ENCODE results near the gene NAA11.

Gene NAA11

GRCh38 chr4:79296768-79297428 is 29.0 kb downstream of the NAA11 start:
- no peak overlapping the region for H3K4me3 ChIP-seq (ENCODE audit: low read depth, low read length)
- TF ChIP-seq, protein P1, sequence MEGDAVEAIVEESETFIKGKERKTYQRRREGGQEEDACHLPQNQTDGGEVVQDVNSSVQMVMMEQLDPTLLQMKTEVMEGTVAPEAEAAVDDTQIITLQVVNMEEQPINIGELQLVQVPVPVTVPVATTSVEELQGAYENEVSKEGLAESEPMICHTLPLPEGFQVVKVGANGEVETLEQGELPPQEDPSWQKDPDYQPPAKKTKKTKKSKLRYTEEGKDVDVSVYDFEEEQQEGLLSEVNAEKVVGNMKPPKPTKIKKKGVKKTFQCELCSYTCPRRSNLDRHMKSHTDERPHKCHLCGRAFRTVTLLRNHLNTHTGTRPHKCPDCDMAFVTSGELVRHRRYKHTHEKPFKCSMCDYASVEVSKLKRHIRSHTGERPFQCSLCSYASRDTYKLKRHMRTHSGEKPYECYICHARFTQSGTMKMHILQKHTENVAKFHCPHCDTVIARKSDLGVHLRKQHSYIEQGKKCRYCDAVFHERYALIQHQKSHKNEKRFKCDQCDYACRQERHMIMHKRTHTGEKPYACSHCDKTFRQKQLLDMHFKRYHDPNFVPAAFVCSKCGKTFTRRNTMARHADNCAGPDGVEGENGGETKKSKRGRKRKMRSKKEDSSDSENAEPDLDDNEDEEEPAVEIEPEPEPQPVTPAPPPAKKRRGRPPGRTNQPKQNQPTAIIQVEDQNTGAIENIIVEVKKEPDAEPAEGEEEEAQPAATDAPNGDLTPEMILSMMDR (IDR thresholded peaks at IDR 0.05; ENCODE audit: insufficient read depth, low read length, missing control alignments), result no peak
- CTCF ChIA-PET, result no interaction called here
- DNase-seq (ENCODE audit: low read depth, low spot score), result no peak
- POLR2A ChIA-PET, result no interaction called here

GRCh38 chr4:79295086-79295485 is 30.8 kb downstream of the NAA11 start:
- no peak overlapping the region for H3K4me3 ChIP-seq (ENCODE audit: low read depth, low read length)
- ChIA-PET CTCF (no interaction called here), POLR2A (no interaction called here)
- TF ChIP-seq, protein P1 (IDR thresholded peaks at IDR 0.05; ENCODE audit: insufficient read depth, low read length, missing control alignments), result no peak
- DNase-seq (ENCODE audit: low read depth, low spot score), result no peak

- TF ChIP-seq, protein P1 (IDR thresholded peaks at IDR 0.05; ENCODE audit: insufficient read depth, low read length, missing control alignments), result no peak
- CTCF ChIA-PET, result no interaction called here
- POLR2A ChIA-PET, result no interaction called here
- H3K4me3 ChIP-seq (ENCODE audit: low read depth, low read length), result no peak overlapping the region
- DNase-seq (ENCODE audit: low read depth, low spot score), result no peak
Measured at GRCh38 chr4:79294064-79294463, 31.8 kb downstream of the NAA11 start.

- POLR2A ChIA-PET, result no interaction called here
- DNase-seq (ENCODE audit: low read depth, low spot score), result no peak
- TF ChIP-seq, protein P1 (IDR thresholded peaks at IDR 0.05; ENCODE audit: insufficient read depth, low read length, missing control alignments), result no peak
- no peak overlapping the region for H3K4me3 ChIP-seq (ENCODE audit: low read depth, low read length)
- CTCF ChIA-PET, result no interaction called here
Measured at GRCh38 chr4:79292008-79292407, 33.9 kb downstream of the NAA11 start.

DNA sequence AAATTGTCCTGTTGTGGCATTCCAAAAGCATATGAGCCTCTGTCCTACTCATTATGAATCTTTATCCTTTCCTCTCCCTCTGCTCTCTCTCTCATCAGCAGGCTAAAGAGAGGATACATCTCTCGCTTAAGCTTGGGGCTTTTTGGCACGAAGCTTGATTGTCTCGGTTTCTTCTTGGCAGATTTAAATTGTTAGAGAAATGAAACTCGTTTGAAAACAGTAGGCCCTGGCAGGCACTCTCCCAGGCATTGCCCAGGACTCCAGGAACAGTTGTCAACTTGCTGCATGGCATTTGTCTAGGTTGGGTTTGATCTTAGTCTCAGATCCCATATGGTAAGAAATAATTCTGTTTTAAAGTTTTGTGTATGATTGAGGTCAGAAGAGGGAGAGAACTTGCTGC is 35.5 kb downstream of the NAA11 start:
- H3K4me3 ChIP-seq (ENCODE audit: low read depth, low read length), result no peak overlapping the region
- CTCF ChIA-PET, result no interaction called here
- POLR2A ChIA-PET, result no interaction called here
- TF ChIP-seq, protein P1 (IDR thresholded peaks at IDR 0.05; ENCODE audit: insufficient read depth, low read length, missing control alignments), result no peak
- no peak for DNase-seq (ENCODE audit: low read depth, low spot score)

- no peak for DNase-seq (ENCODE audit: low read depth, low spot score)
- CTCF ChIA-PET, result no interaction called here
- POLR2A ChIA-PET, result no interaction called here
- TF ChIP-seq, protein P1 (IDR thresholded peaks at IDR 0.05; ENCODE audit: insufficient read depth, low read length, missing control alignments), result no peak
- no peak overlapping the region for H3K4me3 ChIP-seq (ENCODE audit: low read depth, low read length)
Measured at GRCh38 chr4:79288185-79288584, 37.7 kb downstream of the NAA11 start.

All from AG04449 (cell line).